Colonic mucosa (tissue), 4 donors: ENCODE measurements around the gene COBL. TPM values are rescaled to one million over a fixed set of nuclear protein-coding genes. Genes with fewer than 3 reads are reported as not detected.
A peak's percentile ranks its signal among the peaks of the same experiment; 100 is the strongest.

ENCODE experiments used
- DNase-seq: peaks from one replicate; pipeline ENCODE4 v3.0.0-alpha.2; 2020
- H3K27ac ChIP-seq: fragments of 200-600 bp; one replicate; pipeline ENCODE4 v1.8.0; 2021
- H3K27me3 ChIP-seq: fragments of 200-600 bp; one replicate; pipeline ENCODE4 v1.8.0; 2021
- H3K36me3 ChIP-seq: fragments of 200-600 bp; one replicate; pipeline ENCODE4 v1.8.0; 2021
- H3K4me1 ChIP-seq: fragments of 200-600 bp; one replicate; pipeline ENCODE4 v1.8.0; 2021; ENCODE audit warnings: mild to moderate bottlenecking
- H3K4me3 ChIP-seq: fragments of 200-600 bp; one replicate; pipeline ENCODE4 v1.8.0; 2021
- H3K9ac ChIP-seq, 2 donors: one replicate each; pipeline ENCODE4 v1.7.0; 2013; ENCODE audit warnings: control low read depth in 2 of 2, low read depth in 2 of 2, low read length in 2 of 2
- H3K9me3 ChIP-seq: fragments of 200-600 bp; one replicate; pipeline ENCODE4 v1.8.0; 2021
- CTCF ChIP-seq: fragments of 200-600 bp; IDR thresholded peaks from one replicate; pipeline ENCODE4 v1.8.0; 2022; ENCODE audit warnings: antibody characterized with exemption, mild to moderate bottlenecking
- intact Hi-C: fragments of 100-400 bp; cut with DNase I; formaldehyde crosslinking; loops from one replicate; pipeline ENCODE4 v1.14.1; 2022
- total RNA-seq, 2 donors: library from RNA; stranded (reverse); fragmentation: NEBNext Ultra II Directional in 1 of 2; extraction: Animal tissue kit (Norgen Biotek cat#: 25700) in 1 of 2; gene quantifications; one replicate each; pipeline ENCODE4 v1.2.1, GENCODE V29; 2021
- donor health status: healthy.
- donor health status: DM: no; HTN: no; CAD: no.
- donor health status: DM: no; HTN: no; CAD: no.

The COBL gene
- total RNA-seq, 2 donors from 2014 or later: 36.8 to 49.2 TPM

GRCh38 chr7:51349820-51350545 lies 33.4 kb upstream of the COBL start:
- Histone ChIP-seq H3K27ac (peak overlapping the region; percentile 60), H3K9ac (no peak overlapping the region), H3K36me3 (no peaks in the 10 kb centered on the region), H3K27me3 (no peaks in the 10 kb centered on the region), H3K9me3 (no peaks in the 10 kb centered on the region), H3K4me1 (peaks cover 2% of the 10 kb centered on the region), H3K4me3 (no peak overlapping the region)
- intact Hi-C loops: no loop called here
- DNase-seq: peak; percentile 85
- no peak for TF ChIP-seq CTCF

- DNase-seq: no peak
- Histone ChIP-seq H3K36me3 (no peaks in the 10 kb centered on the region), H3K27ac (no peak overlapping the region), H3K4me3 (no peak overlapping the region), H3K4me1 (peaks cover 2% of the 10 kb centered on the region), H3K9me3 (no peaks in the 10 kb centered on the region), H3K9ac (no peak overlapping the region), H3K27me3 (no peaks in the 10 kb centered on the region)
- no peak for TF ChIP-seq CTCF
- intact Hi-C loops: no loop called here
Observed at GRCh38 chr7:51346126-51346525, 29.5 kb upstream of the COBL start.

- H3K4me3 ChIP-seq: no peak overlapping the region
- no peaks in the 10 kb centered on the region for H3K4me1 ChIP-seq
- no peak for DNase-seq
- no peaks in the 10 kb centered on the region for H3K27me3 ChIP-seq
- H3K9ac ChIP-seq: no peak overlapping the region
- intact Hi-C loops: no loop called here
- no peak for TF ChIP-seq CTCF
- no peaks in the 10 kb centered on the region for H3K36me3 ChIP-seq
- no peaks in the 10 kb centered on the region for H3K9me3 ChIP-seq
- H3K27ac ChIP-seq: no peak overlapping the region
Observed at GRCh38 chr7:51344406-51345138, 28.0 kb upstream of the COBL start.

- intact Hi-C loops: no loop called here
- H3K36me3 ChIP-seq: no peaks in the 10 kb centered on the region
- H3K9ac ChIP-seq: no peak overlapping the region
- no peak for DNase-seq
- no peaks in the 10 kb centered on the region for H3K4me1 ChIP-seq
- TF ChIP-seq CTCF: no peak
- H3K4me3 ChIP-seq: no peak overlapping the region
- no peaks in the 10 kb centered on the region for H3K27me3 ChIP-seq
- no peaks in the 10 kb centered on the region for H3K9me3 ChIP-seq
- H3K27ac ChIP-seq: no peak overlapping the region
Observed at GRCh38 chr7:51340936-51341335, 24.3 kb upstream of the COBL start.

GRCh38 chr7:51340029-51340838 lies 23.6 kb upstream of the COBL start:
- H3K4me1 ChIP-seq: no peaks in the 10 kb centered on the region
- H3K9ac ChIP-seq: no peak overlapping the region
- no peak overlapping the region for H3K27ac ChIP-seq
- intact Hi-C loops: no loop called here
- no peak for TF ChIP-seq CTCF
- H3K4me3 ChIP-seq: no peak overlapping the region
- H3K9me3 ChIP-seq: no peaks in the 10 kb centered on the region
- no peaks in the 10 kb centered on the region for H3K36me3 ChIP-seq
- no peaks in the 10 kb centered on the region for H3K27me3 ChIP-seq
- no peak for DNase-seq
